ENCODE data around the gene NPAS4. TPM values are rescaled to one million over a fixed set of nuclear protein-coding genes. Genes with fewer than 3 reads are reported as not detected.
"Not testable (repeated sequence)": the region's sequence is repeated elsewhere in the genome, so short reads cannot be mapped to it uniquely, and the experiment has no call there.

The NPAS4 gene
- total RNA-seq, 4 donors from 2014 or later, result 0.27 to 2.6 (median 0.93) TPM; not detected in 1

DNA sequence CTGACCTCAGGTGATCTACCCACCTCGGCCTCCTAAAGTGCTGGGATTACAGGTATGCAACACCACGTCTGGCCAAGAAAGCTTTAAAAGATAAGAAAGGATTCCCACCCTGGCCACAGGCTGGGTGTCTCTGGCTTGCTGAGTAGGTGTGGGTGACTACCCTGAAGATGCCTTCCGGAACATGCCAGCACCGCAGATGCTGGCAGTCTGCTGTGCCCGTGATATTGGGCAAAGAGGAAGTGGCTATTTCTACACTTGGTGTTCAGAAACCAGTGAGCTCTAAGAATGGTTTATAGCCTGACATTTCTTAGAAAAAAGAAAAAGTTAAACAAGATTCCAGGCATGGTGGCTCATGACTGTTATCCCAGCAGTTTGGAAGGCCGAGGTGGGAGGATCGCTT, 11.8 kb downstream of the NPAS4 start:
- 83 to 87% methylated on average over 3 to 5 of the region's 7 CpGs for WGBS, 2 donors (ENCODE audit: low coverage in 1 of 2)
- H3K27ac ChIP-seq, result no peak overlapping the region
- no peaks in the 10 kb centered on the region for H3K27me3 ChIP-seq
- no peaks in the 10 kb centered on the region for H3K9me3 ChIP-seq
- peaks cover 0 to 12% (median under 1%) of the 10 kb centered on the region in 3 donors for H3K4me1 ChIP-seq
- H3K36me3 ChIP-seq, result peaks cover 0 to 57% of the 10 kb centered on the region in 2 donors
- no peak overlapping the region for H3K4me3 ChIP-seq
- TF ChIP-seq POLR2A (IDR thresholded peaks at IDR 0.05) (no peak), EP300 (IDR thresholded peaks at IDR 0.05) (no peak), POLR2AphosphoS5 (IDR thresholded peaks at IDR 0.05) (no peak)
- TF ChIP-seq, protein P1, sequence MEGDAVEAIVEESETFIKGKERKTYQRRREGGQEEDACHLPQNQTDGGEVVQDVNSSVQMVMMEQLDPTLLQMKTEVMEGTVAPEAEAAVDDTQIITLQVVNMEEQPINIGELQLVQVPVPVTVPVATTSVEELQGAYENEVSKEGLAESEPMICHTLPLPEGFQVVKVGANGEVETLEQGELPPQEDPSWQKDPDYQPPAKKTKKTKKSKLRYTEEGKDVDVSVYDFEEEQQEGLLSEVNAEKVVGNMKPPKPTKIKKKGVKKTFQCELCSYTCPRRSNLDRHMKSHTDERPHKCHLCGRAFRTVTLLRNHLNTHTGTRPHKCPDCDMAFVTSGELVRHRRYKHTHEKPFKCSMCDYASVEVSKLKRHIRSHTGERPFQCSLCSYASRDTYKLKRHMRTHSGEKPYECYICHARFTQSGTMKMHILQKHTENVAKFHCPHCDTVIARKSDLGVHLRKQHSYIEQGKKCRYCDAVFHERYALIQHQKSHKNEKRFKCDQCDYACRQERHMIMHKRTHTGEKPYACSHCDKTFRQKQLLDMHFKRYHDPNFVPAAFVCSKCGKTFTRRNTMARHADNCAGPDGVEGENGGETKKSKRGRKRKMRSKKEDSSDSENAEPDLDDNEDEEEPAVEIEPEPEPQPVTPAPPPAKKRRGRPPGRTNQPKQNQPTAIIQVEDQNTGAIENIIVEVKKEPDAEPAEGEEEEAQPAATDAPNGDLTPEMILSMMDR (IDR thresholded peaks at IDR 0.05), result no peak
- ATAC-seq, result no peak

DNA sequence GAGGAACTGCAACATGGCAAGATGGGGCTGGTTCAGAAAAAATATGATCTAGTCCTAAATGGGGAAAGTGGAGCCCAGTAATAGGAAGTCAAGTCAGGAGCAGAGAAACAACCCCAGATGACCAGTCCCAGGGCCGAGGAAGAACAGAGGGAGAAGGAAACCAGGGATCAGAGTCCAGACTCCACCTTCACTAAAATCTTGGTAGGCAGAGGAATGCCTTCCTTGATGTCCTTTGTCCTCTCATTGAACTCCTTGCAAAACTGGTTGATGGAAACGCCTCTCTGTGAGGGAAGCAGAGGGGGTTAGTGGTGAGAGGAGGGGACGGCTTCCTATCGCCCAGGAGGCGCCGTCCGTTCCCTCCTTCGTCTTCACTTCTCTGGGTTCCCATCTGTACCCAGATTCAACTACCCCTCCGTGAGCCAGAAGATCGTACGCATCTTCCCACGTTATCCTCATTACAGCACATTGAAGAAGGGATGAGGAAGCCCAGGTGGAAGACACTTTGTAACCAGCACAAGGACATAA, 17.2 kb downstream of the NPAS4 start:
- Histone ChIP-seq H3K36me3 (peaks cover 0 to 42% of the 10 kb centered on the region in 2 donors), H3K4me3 (peak overlapping the region; percentile 74 to 76), H3K27ac (peak overlapping the region; percentile 78 to 87 (median 84)), H3K4me1 (peaks cover 0 to 18% (median 7%) of the 10 kb centered on the region in 3 donors), H3K27me3 (no peaks in the 10 kb centered on the region), H3K9me3 (no peaks in the 10 kb centered on the region)
- 2 to 21% methylated on average over 6 to 12 of the region's 12 CpGs for WGBS, 2 donors (ENCODE audit: low coverage in 1 of 2)
- TF ChIP-seq, protein P1 (IDR thresholded peaks at IDR 0.05), result no peak
- no peak for TF ChIP-seq EP300 (IDR thresholded peaks at IDR 0.05)
- TF ChIP-seq POLR2A (IDR thresholded peaks at IDR 0.05), result no peak
- TF ChIP-seq POLR2AphosphoS5 (IDR thresholded peaks at IDR 0.05), result no peak
- ATAC-seq, result no peak

- 9% methylated on average over 20 of the region's 45 CpGs; no CpG with 5 or more reads in 1 of the 2 donors for WGBS, 2 donors (ENCODE audit: low coverage in 1 of 2)
- ATAC-seq, result peak; percentile 99
- H3K27ac ChIP-seq, result peak within 1 kb of the TSS; percentile 78 to 87 (median 84)
Observed at GRCh38 chr11:66438504-66439466, 17.9 kb downstream of the NPAS4 start, which contains the start of gene MRPL11. TSS of gene MRPL11 (minus strand) at chr11:66438848. CDS start at chr11:66438754, 94 bp downstream.

DNA sequence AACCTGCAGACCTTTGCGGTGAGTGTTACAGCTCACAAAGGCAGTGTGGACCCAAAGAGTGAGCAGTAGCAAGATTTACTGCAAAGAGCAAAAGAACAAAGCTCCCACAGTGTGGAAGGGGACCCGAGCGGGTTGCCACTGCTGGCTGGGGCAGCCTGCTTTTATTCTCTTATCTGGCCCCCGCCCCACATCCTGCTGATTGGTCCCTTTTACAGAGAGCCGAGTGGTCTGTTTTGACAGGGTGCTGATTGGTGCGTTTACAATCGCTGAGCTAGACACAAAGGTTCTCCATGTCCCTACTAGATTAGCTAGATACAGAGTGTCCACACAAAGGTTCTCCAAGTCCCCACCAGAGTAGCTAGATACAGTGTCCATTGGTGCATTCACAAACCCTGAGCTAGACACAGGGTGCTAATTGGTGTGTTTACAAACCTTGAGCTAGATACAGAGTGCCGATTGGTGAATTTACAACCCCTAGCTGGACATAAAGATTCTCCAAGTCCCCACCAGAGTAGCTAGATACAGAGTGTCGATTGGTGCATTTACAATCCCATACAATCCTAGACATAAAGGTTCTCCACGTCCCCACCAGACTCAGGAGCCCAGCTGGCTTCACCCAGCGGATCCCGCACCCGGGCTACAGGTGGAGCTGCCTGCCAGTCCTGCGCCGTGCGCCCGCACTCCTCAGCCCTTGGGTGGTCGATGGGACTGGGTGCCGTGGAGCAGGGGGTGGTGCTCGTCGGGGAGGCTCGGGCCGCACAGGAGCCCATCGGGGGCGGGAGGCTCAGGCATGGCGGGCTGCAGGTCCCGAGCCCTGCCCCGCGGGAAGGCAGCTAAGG, 19.5 kb downstream of the NPAS4 start:
- H3K36me3 ChIP-seq, result peaks cover 0 to 19% of the 10 kb centered on the region in 2 donors
- not testable (repeated sequence) for H3K27me3 ChIP-seq, H3K4me3 ChIP-seq, H3K9me3 ChIP-seq, H3K27ac ChIP-seq, ATAC-seq
- peaks cover 0 to 18% (median 7%) of the 10 kb centered on the region in 3 donors for H3K4me1 ChIP-seq
- 74 to 79% methylated on average over 2 to 6 of the region's 29 CpGs for WGBS, 2 donors (ENCODE audit: low coverage in 1 of 2)

More at GRCh38 chr11:66438504-66439466, 17.9 kb downstream of the NPAS4 start, which contains the start of gene MRPL11:
- H3K27me3 ChIP-seq, result no peaks in the 10 kb centered on the region
- H3K4me3 ChIP-seq, result peak within 1 kb of the TSS; percentile 74 to 76
- no peak for TF ChIP-seq POLR2AphosphoS5 (IDR thresholded peaks at IDR 0.05)
- TF ChIP-seq, protein P1 (IDR thresholded peaks at IDR 0.05), result peak in 3 of 4 experiments; percentile 48 to 81 (median 50)
- peaks cover 0 to 7% (median 0%) of the 10 kb centered on the region in 3 donors for H3K9me3 ChIP-seq
- peaks cover 0 to 18% (median 7%) of the 10 kb centered on the region in 3 donors for H3K4me1 ChIP-seq
- peaks cover 0 to 35% of the 10 kb centered on the region in 2 donors for H3K36me3 ChIP-seq

DNA sequence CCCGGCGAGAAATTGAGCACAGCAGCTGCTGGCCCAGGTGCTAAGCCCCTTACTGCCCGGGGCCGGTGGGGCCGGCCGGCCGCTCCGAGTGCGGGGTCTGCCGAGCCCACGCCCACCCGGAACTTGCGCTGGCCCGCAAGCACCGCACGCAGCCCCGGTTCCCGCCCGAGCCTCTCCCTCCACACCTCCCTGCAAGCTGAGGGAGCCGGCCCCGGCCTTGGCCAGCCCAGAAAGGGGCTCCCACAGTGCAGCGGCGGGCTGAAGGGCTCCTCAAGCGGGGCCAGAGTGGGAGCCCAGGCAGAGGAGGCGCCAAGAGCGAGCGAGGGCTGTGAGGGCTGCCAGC, 20.1 kb downstream of the NPAS4 start:
- H3K27ac ChIP-seq, H3K27me3 ChIP-seq, H3K4me3 ChIP-seq, H3K9me3 ChIP-seq, ATAC-seq: not testable (repeated sequence)
- no CpG with 5 or more reads among the region's 27 CpGs for WGBS, 2 donors (ENCODE audit: low coverage in 1 of 2)
- peaks cover 0 to 18% (median 7%) of the 10 kb centered on the region in 3 donors for H3K4me1 ChIP-seq
- H3K36me3 ChIP-seq, result peaks cover 0 to 14% of the 10 kb centered on the region in 2 donors

Data from gastroesophageal sphincter (tissue), 4 donors.